Neural crest cell (in vitro differentiated cells): ENCODE data around the gene STRC. TPM values are rescaled to one million over a fixed set of nuclear protein-coding genes. Genes with fewer than 3 reads are reported as not detected.
"Not testable (repeated sequence)": the region's sequence is repeated elsewhere in the genome, so short reads cannot be mapped to it uniquely, and the experiment has no call there.

ENCODE experiments used
- DNase-seq: peaks from one replicate; pipeline ENCODE4 v3.0.0; 2021; ENCODE audit warnings: low read depth, mixed read lengths, low spot score
- H3K27ac Mint-ChIP-seq: one replicate; pipeline ENCODE4 v1.8.0; 2021; ENCODE audit warnings: mild to moderate bottlenecking, mixed read lengths; ENCODE audit not compliant: unreplicated experiment
- H3K27me3 Mint-ChIP-seq: 2 replicates; pipeline ENCODE4 v1.8.0; 2021; ENCODE audit warnings: low read depth, mild to moderate bottlenecking, mixed read lengths
- H3K36me3 Mint-ChIP-seq: 2 replicates; pipeline ENCODE4 v1.8.0; 2021; ENCODE audit warnings: low read depth, mild to moderate bottlenecking, mixed read lengths
- H3K4me1 Mint-ChIP-seq: 2 replicates; pipeline ENCODE4 v1.8.0; 2021; ENCODE audit warnings: mixed read lengths
- H3K4me3 Mint-ChIP-seq: one replicate; pipeline ENCODE4 v1.8.0; 2021; ENCODE audit warnings: mild to moderate bottlenecking, mixed read lengths
- H3K9me3 Mint-ChIP-seq: 2 replicates; pipeline ENCODE4 v1.8.0; 2021; ENCODE audit warnings: mixed read lengths
- CTCF ChIP-seq: fragments of 200-600 bp; sonication (generic); conservative IDR thresholded peaks from 2 replicates; pipeline ENCODE4 v1.5.0; 2021; ENCODE audit warnings: antibody characterized with exemption, mild to moderate bottlenecking
- total RNA-seq: library from RNA; stranded (reverse); gene quantifications from 2 replicates; pipeline ENCODE4 v1.2.1, GENCODE V29; 2021

Gene STRC
- total RNA-seq, 1 donor from 2014 or later: 0.19 TPM

- H3K27ac Mint-ChIP-seq, DNase-seq, H3K36me3 Mint-ChIP-seq, H3K9me3 Mint-ChIP-seq, H3K27me3 Mint-ChIP-seq, H3K4me3 Mint-ChIP-seq, H3K4me1 Mint-ChIP-seq: not testable (repeated sequence)
Measured at GRCh38 chr15:43562753-43563152, 55.8 kb downstream of the STRC start.

GRCh38 chr15:43552986-43553385, 65.6 kb downstream of the STRC start:
- DNase-seq: no peak
- H3K36me3 Mint-ChIP-seq: peaks cover 2% of the 10 kb centered on the region
- H3K27me3 Mint-ChIP-seq: no peaks in the 10 kb centered on the region
- H3K4me3 Mint-ChIP-seq: no peak overlapping the region
- H3K4me1 Mint-ChIP-seq: no peaks in the 10 kb centered on the region
- H3K9me3 Mint-ChIP-seq: no peaks in the 10 kb centered on the region
- no peak for TF ChIP-seq CTCF
- no peak overlapping the region for H3K27ac Mint-ChIP-seq

GRCh38 chr15:43552256-43552655, 66.3 kb downstream of the STRC start:
- Mint-ChIP-seq H3K27ac (no peak overlapping the region), H3K4me3 (no peak overlapping the region), H3K9me3 (peaks cover 2% of the 10 kb centered on the region), H3K36me3 (peaks cover 8% of the 10 kb centered on the region), H3K27me3 (no peaks in the 10 kb centered on the region), H3K4me1 (no peaks in the 10 kb centered on the region)
- no peak for TF ChIP-seq CTCF
- no peak for DNase-seq

- Mint-ChIP-seq H3K27me3 (no peaks in the 10 kb centered on the region), H3K4me3 (no peak overlapping the region), H3K36me3 (peaks cover 11% of the 10 kb centered on the region), H3K4me1 (no peaks in the 10 kb centered on the region), H3K9me3 (peaks cover 3% of the 10 kb centered on the region), H3K27ac (no peak overlapping the region)
- no peak for DNase-seq
- TF ChIP-seq CTCF: no peak
Measured at GRCh38 chr15:43550527-43551363, 67.9 kb downstream of the STRC start.

Other genes with a start within 250 kb of the STRC start
- gene ZSCAN29, start 247.8 kb downstream of the STRC start, total RNA-seq: 59.6 and 62.6 TPM in 2 replicates
- 35.6 and 38.2 TPM in 2 replicates for gene TUBGCP4, start 247.7 kb downstream of the STRC start, total RNA-seq
- gene TP53BP1, start 125.6 kb downstream of the STRC start, total RNA-seq: 99.5 and 103 TPM in 2 replicates
- 24.3 and 25.2 TPM in 2 replicates for gene MAP1A, start 101.2 kb downstream of the STRC start, total RNA-seq
- 33.1 and 37.9 TPM in 2 replicates for gene PPIP5K1, start 28.6 kb downstream of the STRC start, total RNA-seq
- gene CKMT1B, start 24.8 kb downstream of the STRC start, total RNA-seq: 1.9 and 4.5 TPM in 2 replicates
- 2.7 and 2.8 TPM in 2 replicates for gene CATSPER2, start 30.0 kb upstream of the STRC start, total RNA-seq
- gene CKMT1A, start 75.1 kb upstream of the STRC start, total RNA-seq: 4.9 and 5.3 TPM in 2 replicates
- gene PDIA3, start 127.6 kb upstream of the STRC start, total RNA-seq: 342 and 351 TPM in 2 replicates
- gene ELL3, start 158.2 kb upstream of the STRC start, total RNA-seq: 1.3 and 2.7 TPM in 2 replicates
- gene SERF2, start 173.5 kb upstream of the STRC start, total RNA-seq: 578 and 599 TPM in 2 replicates
- 0.23 and 0.35 TPM in 2 replicates for gene SERINC4, start 181.4 kb upstream of the STRC start, total RNA-seq
- gene HYPK, start 181.8 kb upstream of the STRC start, total RNA-seq: 12.0 and 19.8 TPM in 2 replicates
- gene MFAP1, start 205.9 kb upstream of the STRC start, total RNA-seq: 41.0 TPM in 2 replicates
- 40.2 and 41.3 TPM in 2 replicates for gene WDR76, start 208.2 kb upstream of the STRC start, total RNA-seq